Naive B cell (primary cell): Measurements from ENCODE around the gene OR1C1. TPM values are rescaled to one million over a fixed set of nuclear protein-coding genes. Genes with fewer than 3 reads are reported as not detected.
"Not testable (repeated sequence)": the region's sequence is repeated elsewhere in the genome, so short reads cannot be mapped to it uniquely, and the experiment has no call there.

Experiments used
- ATAC-seq, 2 donors: fragments of 150-1000 bp; cut with Tn5 transposase; 2 replicates each; pipeline ENCODE4 v1.10.0; 2021; ENCODE audit warnings: low read depth in 2 of 2, mild to moderate bottlenecking in 2 of 2, moderate library complexity in 2 of 2
- DNase-seq: peaks from one replicate; pipeline ENCODE4 v3.0.0; 2022
- H3K27ac Mint-ChIP-seq, 6 donors: one replicate each; pipeline ENCODE4 v1.8.0; 2020 to 2022; ENCODE audit warnings: mild to moderate bottlenecking in 6 of 6, mixed read lengths in 6 of 6, moderate library complexity in 5 of 6, inconsistent platforms in 2 of 6
- H3K27me3 Mint-ChIP-seq, 3 donors: one replicate each; pipeline ENCODE4 v1.8.0; 2021 to 2022; ENCODE audit warnings: mixed read lengths in 3 of 3, mild to moderate bottlenecking in 1 of 3
- H3K36me3 Mint-ChIP-seq, 2 donors: one replicate each; pipeline ENCODE4 v1.8.0; 2020 to 2022; ENCODE audit warnings: mixed read lengths in 2 of 2, inconsistent platforms in 1 of 2, mild to moderate bottlenecking in 1 of 2
- H3K4me1 Mint-ChIP-seq, 3 donors: one replicate each; pipeline ENCODE4 v1.8.0; 2020 to 2022; ENCODE audit warnings: mixed read lengths in 3 of 3, inconsistent platforms in 1 of 3, mild to moderate bottlenecking in 1 of 3, moderate library complexity in 1 of 3
- H3K4me3 Mint-ChIP-seq, 8 donors: one replicate each; pipeline ENCODE4 v1.8.0; 2020 to 2022; ENCODE audit warnings: mild to moderate bottlenecking in 8 of 8, mixed read lengths in 8 of 8, moderate library complexity in 8 of 8, inconsistent platforms in 2 of 8
- H3K9me3 Mint-ChIP-seq, 7 donors: one replicate each; pipeline ENCODE4 v1.8.0; 2020 to 2022; ENCODE audit warnings: mixed read lengths in 7 of 7, mild to moderate bottlenecking in 5 of 7, inconsistent platforms in 2 of 7, moderate library complexity in 1 of 7
- polyA plus RNA-seq, 6 donors: library from polyadenylated mRNA; unstranded; fragments of 300-500 nt; fragmentation: Illumina TruSeq; gene quantifications; one replicate each; pipeline ENCODE4 v1.2.3, GENCODE V29; 2021; ENCODE audit warnings: low read depth in 6 of 6

OR1C1 gene, protein sequence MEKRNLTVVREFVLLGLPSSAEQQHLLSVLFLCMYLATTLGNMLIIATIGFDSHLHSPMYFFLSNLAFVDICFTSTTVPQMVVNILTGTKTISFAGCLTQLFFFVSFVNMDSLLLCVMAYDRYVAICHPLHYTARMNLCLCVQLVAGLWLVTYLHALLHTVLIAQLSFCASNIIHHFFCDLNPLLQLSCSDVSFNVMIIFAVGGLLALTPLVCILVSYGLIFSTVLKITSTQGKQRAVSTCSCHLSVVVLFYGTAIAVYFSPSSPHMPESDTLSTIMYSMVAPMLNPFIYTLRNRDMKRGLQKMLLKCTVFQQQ
- polyA plus RNA-seq: not detected

- no peaks in the 10 kb centered on the region for H3K36me3 Mint-ChIP-seq
Measured at GRCh38 chr1:247760456-247760855, at the start of gene OR1C1. Gene OR1C1 (minus strand): TSS chr1:247760556. CDS start chr1:247758406, 2,150 bp downstream.

DNA sequence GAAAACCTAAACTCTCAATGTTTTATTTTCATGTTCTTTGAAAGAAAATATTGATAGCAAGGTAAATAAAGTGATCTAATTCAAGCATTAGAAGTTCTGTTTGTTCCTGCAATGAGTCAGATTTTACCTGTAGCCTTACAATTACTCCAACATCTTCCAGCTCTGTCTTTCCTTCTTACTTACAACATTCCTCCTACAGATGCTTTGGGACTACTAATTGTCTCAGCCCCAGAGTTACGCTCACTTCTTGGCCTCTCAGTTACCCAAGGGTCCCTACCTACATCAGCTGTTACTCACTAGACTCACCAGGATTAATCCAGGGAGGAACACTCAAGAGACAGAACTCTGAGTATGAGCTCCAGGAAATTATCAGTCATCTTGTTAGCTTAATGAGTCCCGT lies 37.2 kb upstream of the OR1C1 start:
- DNase-seq (no peak), ATAC-seq (no peak)
- Mint-ChIP-seq H3K27me3 (peaks cover 0 to 7% (median 6%) of the 10 kb centered on the region in 3 donors), H3K27ac (no peak overlapping the region), H3K36me3 (no peaks in the 10 kb centered on the region), H3K4me3 (no peak overlapping the region), H3K4me1 (no peaks in the 10 kb centered on the region), H3K9me3 (peaks cover 0 to 9% (median 2%) of the 10 kb centered on the region in 7 donors)

More at GRCh38 chr1:247760456-247760855, at the start of gene OR1C1:
- Mint-ChIP-seq H3K27me3 (no peaks in the 10 kb centered on the region), H3K27ac (no peak within 1 kb of the TSS), H3K9me3 (peaks cover 0 to 7% (median 0%) of the 10 kb centered on the region in 7 donors), H3K4me3 (no peak within 1 kb of the TSS), H3K4me1 (no peaks in the 10 kb centered on the region)
- ATAC-seq (no peak), DNase-seq (no peak)

DNA sequence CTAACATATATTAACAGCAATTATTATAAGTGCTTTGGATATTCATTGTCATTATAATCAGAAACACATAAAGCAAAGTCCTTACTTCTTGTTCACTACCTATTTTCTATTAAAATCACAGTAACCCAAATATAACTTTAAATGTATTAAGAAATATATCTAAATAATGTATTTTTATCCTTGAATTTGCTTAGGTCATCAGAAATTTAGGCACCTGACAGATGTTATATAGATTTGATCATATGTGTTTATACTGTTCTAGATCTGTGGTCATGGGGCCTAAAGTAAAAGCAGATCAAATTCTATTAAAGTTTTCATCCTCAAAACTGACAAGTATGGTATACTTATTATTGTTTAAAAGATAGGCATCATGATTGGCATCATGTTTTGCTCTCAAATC lies 9.2 kb upstream of the OR1C1 start:
- Mint-ChIP-seq H3K36me3 (no peaks in the 10 kb centered on the region), H3K27ac (no peak overlapping the region), H3K4me3 (no peak overlapping the region), H3K9me3 (peaks cover 0 to 4% (median 0%) of the 10 kb centered on the region in 7 donors), H3K4me1 (no peaks in the 10 kb centered on the region), H3K27me3 (peaks cover 0 to 3% (median 0%) of the 10 kb centered on the region in 3 donors)
- DNase-seq (no peak), ATAC-seq (no peak)

DNA sequence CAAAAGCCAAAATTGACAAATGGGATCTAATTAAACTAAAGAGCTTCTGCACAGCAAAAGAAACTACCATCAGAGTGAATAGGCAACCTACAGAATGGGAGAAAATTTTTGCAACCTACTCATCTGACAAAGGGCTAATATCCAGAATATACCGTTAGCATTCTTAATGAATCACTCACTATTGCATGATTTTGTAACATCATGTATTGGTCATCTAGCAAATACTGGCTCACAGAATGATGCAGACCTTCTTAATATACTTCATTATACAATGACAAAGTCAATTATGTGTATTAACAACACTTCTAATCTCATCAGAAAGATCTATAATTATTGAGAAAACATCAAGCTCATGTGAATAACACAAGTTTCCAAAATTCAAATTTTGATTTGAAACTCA lies 6.0 kb downstream of the OR1C1 start:
- H3K36me3 Mint-ChIP-seq, H3K4me1 Mint-ChIP-seq, DNase-seq, H3K27ac Mint-ChIP-seq, H3K27me3 Mint-ChIP-seq, ATAC-seq, H3K4me3 Mint-ChIP-seq: not testable (repeated sequence)
- H3K9me3 Mint-ChIP-seq: peaks cover 11 to 30% (median 13%) of the 10 kb centered on the region in 7 donors

DNA sequence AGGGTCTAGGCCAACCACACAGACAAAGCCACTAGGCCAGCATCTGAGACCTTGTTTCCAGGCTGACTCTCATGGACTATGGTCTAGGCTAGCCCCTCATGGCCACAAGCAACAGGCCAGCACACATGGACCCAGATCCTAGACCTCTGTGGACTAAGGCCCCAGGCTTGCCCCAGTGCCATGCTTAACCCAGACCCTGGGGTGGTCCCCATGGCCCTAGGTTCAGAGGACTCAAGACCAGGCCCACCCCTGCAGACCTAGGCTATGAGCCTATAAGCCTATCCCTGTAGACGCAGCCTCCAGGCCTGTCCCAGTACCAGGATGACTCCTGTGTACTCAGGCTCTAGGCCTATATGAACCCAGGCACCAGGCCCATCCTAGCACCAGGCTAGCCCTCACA lies 10.5 kb downstream of the OR1C1 start:
- no peak for ATAC-seq

DNA sequence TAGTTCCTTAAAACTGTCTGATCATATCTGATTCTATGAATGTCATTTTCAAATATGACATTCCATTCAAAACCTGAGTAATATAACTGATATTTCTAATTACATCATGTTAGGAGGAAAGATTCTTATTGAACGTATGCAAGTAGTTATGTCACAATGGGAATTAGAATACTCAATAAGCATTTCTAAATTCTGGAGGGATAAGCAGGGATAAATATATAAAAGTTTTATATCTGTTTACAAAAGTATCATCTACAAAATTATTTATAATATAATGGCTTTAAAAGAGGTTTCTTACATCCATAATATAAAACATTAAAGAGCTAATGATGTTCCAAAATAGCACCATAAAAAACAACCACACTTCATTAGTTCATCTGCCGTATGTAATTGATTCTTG lies 12.3 kb downstream of the OR1C1 start, which contains the start of gene OR14A2:
TSS of gene OR14A2 (minus strand) at position 101 of the 400 bp plus-strand sequence.
- no peak within 1 kb of the TSS for H3K4me3 Mint-ChIP-seq
- no peak within 1 kb of the TSS for H3K27ac Mint-ChIP-seq
- no peaks in the 10 kb centered on the region for H3K4me1 Mint-ChIP-seq
- no peak for DNase-seq
- peaks cover 0 to 8% of the 10 kb centered on the region in 2 donors for H3K36me3 Mint-ChIP-seq
- peaks cover 4 to 28% (median 13%) of the 10 kb centered on the region in 7 donors for H3K9me3 Mint-ChIP-seq
- ATAC-seq: no peak
- H3K27me3 Mint-ChIP-seq: no peaks in the 10 kb centered on the region

More for the DNA sequence above, 10.5 kb downstream of the OR1C1 start:
- Mint-ChIP-seq H3K27ac (no peak overlapping the region), H3K4me1 (no peaks in the 10 kb centered on the region), H3K4me3 (no peak overlapping the region), H3K9me3 (peaks cover 4 to 28% (median 13%) of the 10 kb centered on the region in 7 donors), H3K27me3 (no peaks in the 10 kb centered on the region), H3K36me3 (peaks cover 0 to 8% of the 10 kb centered on the region in 2 donors)
- no peak for DNase-seq

GRCh38 chr1:247747616-247748015 lies 12.7 kb downstream of the OR1C1 start:
- H3K9me3 Mint-ChIP-seq: peaks cover 4 to 28% (median 13%) of the 10 kb centered on the region in 7 donors
- no peaks in the 10 kb centered on the region for H3K27me3 Mint-ChIP-seq
- no peak overlapping the region for H3K4me3 Mint-ChIP-seq
- ATAC-seq: no peak
- DNase-seq: no peak
- no peaks in the 10 kb centered on the region for H3K4me1 Mint-ChIP-seq
- no peak overlapping the region for H3K27ac Mint-ChIP-seq
- peaks cover 0 to 8% of the 10 kb centered on the region in 2 donors for H3K36me3 Mint-ChIP-seq

- H3K4me3 Mint-ChIP-seq: no peak overlapping the region
- H3K9me3 Mint-ChIP-seq: peaks cover 4 to 19% (median 9%) of the 10 kb centered on the region in 7 donors
- ATAC-seq (no peak), DNase-seq (no peak)
- no peak overlapping the region for H3K27ac Mint-ChIP-seq
- H3K36me3 Mint-ChIP-seq: peaks cover 0 to 8% of the 10 kb centered on the region in 2 donors
- H3K27me3 Mint-ChIP-seq: no peaks in the 10 kb centered on the region
- H3K4me1 Mint-ChIP-seq: no peaks in the 10 kb centered on the region
Measured at GRCh38 chr1:247746391-247746935, 13.9 kb downstream of the OR1C1 start.

DNA sequence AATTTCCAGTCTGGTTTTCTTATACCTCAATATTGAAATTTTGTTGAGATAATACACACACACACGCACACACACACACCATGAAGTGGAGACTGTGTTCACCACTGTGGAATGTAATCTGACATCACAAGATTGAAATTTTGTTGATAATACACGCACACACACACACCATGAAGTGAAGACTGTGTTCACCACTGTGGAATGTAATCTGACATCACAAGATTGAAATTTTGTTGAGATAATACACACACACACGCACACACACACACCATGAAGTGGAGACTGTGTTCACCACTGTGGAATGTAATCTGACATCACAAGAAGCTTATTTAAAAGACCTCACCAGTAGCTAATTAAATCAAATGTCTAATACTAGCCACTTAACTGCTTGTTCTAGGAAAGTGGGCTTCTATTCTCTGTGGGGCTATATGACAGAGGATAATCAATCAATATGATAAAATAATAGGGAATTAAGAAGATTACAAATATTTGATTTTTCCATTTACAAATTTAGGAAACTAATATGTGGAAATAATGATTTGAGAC lies 18.1 kb downstream of the OR1C1 start:
- not testable (repeated sequence) for H3K4me3 Mint-ChIP-seq, DNase-seq, H3K36me3 Mint-ChIP-seq, H3K4me1 Mint-ChIP-seq, H3K9me3 Mint-ChIP-seq, H3K27me3 Mint-ChIP-seq, H3K27ac Mint-ChIP-seq, ATAC-seq

DNA sequence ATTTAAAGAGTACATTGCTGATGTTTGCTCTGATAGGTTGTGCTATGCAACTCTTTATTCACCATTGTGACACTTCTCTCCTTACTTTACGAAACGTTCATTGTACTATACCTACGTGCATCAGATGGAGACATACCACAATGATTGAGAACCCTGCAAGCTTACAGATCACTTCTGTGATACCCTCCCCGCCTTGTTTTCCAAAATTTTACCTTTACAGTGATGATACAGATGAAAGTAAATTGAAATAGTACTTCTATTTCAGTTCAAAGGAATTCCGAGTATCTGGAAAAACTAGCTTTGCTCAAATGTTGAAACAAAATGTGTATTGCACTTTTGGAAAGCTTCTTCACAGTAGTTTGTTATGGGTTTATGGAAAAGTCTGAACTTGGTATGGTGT lies 18.6 kb downstream of the OR1C1 start:
- Mint-ChIP-seq H3K4me1 (no peaks in the 10 kb centered on the region), H3K27ac (no peak overlapping the region), H3K36me3 (no peaks in the 10 kb centered on the region), H3K4me3 (no peak overlapping the region), H3K27me3 (no peaks in the 10 kb centered on the region), H3K9me3 (peaks cover 0 to 2% (median 0%) of the 10 kb centered on the region in 7 donors)
- DNase-seq (no peak), ATAC-seq (no peak)

DNA sequence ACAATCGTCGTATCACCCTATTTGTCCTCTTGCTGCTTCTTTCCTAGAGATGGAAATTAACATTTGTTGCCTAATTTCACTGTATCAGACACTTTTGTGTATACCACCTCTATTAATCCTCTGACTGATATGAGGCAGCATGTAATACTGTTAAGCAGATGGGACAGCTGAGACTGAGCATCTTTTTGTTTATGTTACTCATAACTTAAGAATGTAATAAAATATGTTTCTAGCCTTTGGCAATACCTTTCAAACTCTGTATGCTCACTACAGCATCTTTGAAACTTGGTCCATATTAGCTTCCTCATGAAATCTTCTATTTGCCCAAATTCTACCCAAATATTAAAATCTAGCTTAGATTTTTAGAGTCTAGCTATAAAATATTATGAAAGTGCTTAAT lies 19.6 kb downstream of the OR1C1 start:
- H3K4me3 Mint-ChIP-seq: no peak overlapping the region
- H3K4me1 Mint-ChIP-seq: no peaks in the 10 kb centered on the region
- peaks cover 0 to 2% (median 0%) of the 10 kb centered on the region in 7 donors for H3K9me3 Mint-ChIP-seq
- DNase-seq (no peak), ATAC-seq (no peak)
- no peaks in the 10 kb centered on the region for H3K27me3 Mint-ChIP-seq
- no peak overlapping the region for H3K27ac Mint-ChIP-seq
- H3K36me3 Mint-ChIP-seq: no peaks in the 10 kb centered on the region

GRCh38 chr1:247738315-247738714 lies 22.0 kb downstream of the OR1C1 start, which contains the start of gene OR14K1:
Gene OR14K1 (plus strand): TSS chr1:247738615. CDS start chr1:247738615, 0 bp downstream.
- no peaks in the 10 kb centered on the region for H3K4me1 Mint-ChIP-seq
- H3K36me3 Mint-ChIP-seq: no peaks in the 10 kb centered on the region
- peaks cover 0 to 2% (median 0%) of the 10 kb centered on the region in 7 donors for H3K9me3 Mint-ChIP-seq
- ATAC-seq (no peak), DNase-seq (no peak)
- peak within 1 kb of the TSS in 1 of 6 donors; percentile 29 for H3K27ac Mint-ChIP-seq
- no peak within 1 kb of the TSS for H3K4me3 Mint-ChIP-seq
- peaks cover 0 to 5% (median 4%) of the 10 kb centered on the region in 3 donors for H3K27me3 Mint-ChIP-seq

DNA sequence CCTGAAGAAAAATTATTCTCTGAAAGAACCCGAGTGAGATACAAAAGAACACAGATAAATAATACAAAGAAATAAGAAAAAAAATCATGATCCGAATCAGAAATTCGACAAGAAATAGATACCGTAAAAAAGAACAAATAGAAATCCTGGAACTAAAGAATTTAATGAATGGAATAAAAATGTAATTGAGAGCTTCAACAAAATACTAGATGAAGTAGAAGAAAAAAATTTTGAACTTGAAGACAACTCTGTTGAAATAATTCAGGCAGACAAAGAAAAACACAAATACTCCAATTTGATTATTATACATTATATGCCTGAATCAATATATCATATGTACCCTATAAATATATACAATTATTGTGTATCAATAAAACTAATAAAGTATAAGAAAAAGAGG lies 39.1 kb downstream of the OR1C1 start:
- H3K27ac Mint-ChIP-seq: no peak overlapping the region
- no peaks in the 10 kb centered on the region for H3K36me3 Mint-ChIP-seq
- H3K9me3 Mint-ChIP-seq: peaks cover 4 to 23% (median 16%) of the 10 kb centered on the region in 7 donors
- peaks cover 0 to 5% (median 0%) of the 10 kb centered on the region in 3 donors for H3K27me3 Mint-ChIP-seq
- no peak overlapping the region for H3K4me3 Mint-ChIP-seq
- no peak for ATAC-seq
- H3K4me1 Mint-ChIP-seq: no peaks in the 10 kb centered on the region
- no peak for DNase-seq

- Mint-ChIP-seq H3K27ac (no peak within 1 kb of the TSS), H3K9me3 (peaks cover 2 to 12% (median 7%) of the 10 kb centered on the region in 7 donors), H3K4me1 (no peaks in the 10 kb centered on the region)
Measured at GRCh38 chr1:247716546-247716945, 43.8 kb downstream of the OR1C1 start, which contains the start of gene OR6F1. Gene OR6F1 (minus strand): TSS chr1:247716646. CDS start chr1:247712755, 3,891 bp downstream.

More at GRCh38 chr1:247716546-247716945, 43.8 kb downstream of the OR1C1 start, which contains the start of gene OR6F1:
- Mint-ChIP-seq H3K4me3 (no peak within 1 kb of the TSS), H3K36me3 (no peaks in the 10 kb centered on the region), H3K27me3 (peaks cover 0 to 5% (median 0%) of the 10 kb centered on the region in 3 donors)
- ATAC-seq: no peak
- no peak for DNase-seq
